ENCODE data around the gene ARHGAP26.

DNA sequence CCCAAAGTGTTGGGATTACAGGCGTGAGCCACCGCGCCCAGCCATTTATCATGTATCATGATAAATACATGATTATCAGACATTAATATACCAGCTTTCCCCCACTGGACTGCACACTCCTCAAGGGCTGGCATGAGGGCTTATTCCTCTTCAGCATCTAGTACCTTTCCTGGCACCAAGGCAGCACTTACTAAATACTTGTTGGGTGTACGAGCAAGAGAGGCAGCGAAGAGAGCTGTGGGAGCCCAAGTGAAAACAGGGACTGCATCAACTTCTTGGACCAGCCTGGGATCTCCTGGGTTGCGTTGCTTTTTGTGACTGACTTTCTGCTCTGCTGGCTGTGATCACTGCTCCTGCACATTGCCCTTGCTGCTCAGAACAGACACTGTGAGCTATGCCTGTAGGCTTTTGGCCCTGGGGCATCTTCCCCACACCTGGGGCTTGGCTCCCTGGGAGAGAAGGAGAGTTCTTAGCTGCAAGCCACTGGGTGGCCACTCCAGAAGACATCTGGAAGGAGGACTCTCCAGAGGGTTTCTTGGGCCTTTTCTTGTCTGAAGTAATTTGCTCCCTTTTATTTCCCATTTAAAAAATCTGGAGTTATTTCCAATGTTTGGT is 409.1 kb downstream of the ARHGAP26 start:
- no peak for TF ChIP-seq CTCF (IDR thresholded peaks at IDR 0.05; ENCODE audit: poor library complexity, severe bottlenecking)
- TF ChIP-seq TAF1 (IDR thresholded peaks at IDR 0.05; ENCODE audit: low read depth) = no peak
